Measurements from ENCODE around the gene SCN1A. TPM values are rescaled to one million over a fixed set of nuclear protein-coding genes. Genes with fewer than 3 reads are reported as not detected.

SCN1A gene
- total and polyA plus RNA-seq, 2 of the 13 experiments (the other 11 are each of a cell fraction or from before 2014, with no cell fraction given) = 19.9 to 39.4 TPM

DNA sequence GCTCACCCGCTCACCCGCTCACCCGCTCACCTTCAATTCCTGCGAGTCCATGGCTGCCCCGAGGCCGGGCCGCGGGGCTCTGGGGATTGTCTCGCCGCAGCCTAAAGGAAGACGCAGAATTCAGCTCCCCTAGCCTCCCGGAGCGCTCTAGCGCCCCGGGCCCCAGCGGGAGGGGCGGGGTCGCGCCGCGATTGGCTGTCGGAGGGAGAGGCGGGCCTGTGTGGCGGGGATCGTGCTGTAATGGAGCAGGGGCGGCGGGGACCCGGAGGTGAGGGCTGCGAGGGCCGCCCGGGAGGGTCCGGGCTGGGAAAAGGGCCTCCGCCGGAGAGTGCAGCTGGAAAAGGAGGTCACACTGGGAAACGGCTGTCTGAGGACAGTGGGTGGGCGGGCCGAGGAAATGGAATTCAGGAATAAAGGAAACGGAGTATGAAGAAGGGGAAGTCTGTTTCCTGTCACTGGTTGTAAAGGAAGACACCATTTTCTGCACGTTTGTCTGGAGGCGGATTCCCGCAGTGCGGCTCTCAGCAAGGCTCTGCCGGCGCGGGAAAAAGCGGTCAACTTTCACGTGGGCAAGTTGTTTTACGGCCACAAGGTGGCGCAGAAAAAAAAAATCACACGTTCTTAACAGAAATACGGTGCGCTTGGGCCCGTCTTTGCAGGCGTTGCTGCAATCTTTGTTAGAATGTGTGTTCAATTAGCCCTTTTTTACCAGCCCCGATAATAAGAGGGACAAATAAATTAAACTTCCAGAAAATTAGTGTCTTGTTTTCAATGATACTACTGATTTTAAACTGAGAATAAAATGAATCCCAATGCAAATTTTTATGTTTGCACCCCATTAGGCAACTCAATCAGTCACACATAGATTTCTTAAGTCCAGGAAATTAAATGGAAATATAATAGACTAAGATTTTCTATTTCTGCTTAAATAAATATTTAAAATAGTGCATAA is 173.9 kb downstream of the SCN1A start, which contains the start of gene TTC21B (continued):
- TF ChIP-seq ZNF644 (CRISPR knock-in tag; IDR thresholded peaks at IDR 0.05; ENCODE audit: low read depth) (no peak; the same call in 1 of the 2 replicates), SSRP1 (CRISPR knock-in tag; IDR thresholded peaks at IDR 0.05) (0 out of 2 replicates have a peak, but pooled peaks have one; percentile 59), MAZ (IDR thresholded peaks at IDR 0.05; ENCODE audit: borderline replicate concordance, low read depth, low read length) (peak; percentile 48; the same call in 1 of the 2 replicates), MAZ (CRISPR knock-in tag; IDR thresholded peaks at IDR 0.05; ENCODE audit: low read depth) (peak; percentile 73; the same call in 1 of the 2 replicates), MTA3 (CRISPR knock-in tag; IDR thresholded peaks at IDR 0.05) (no peak), AKAP8 (CRISPR knock-in tag; IDR thresholded peaks at IDR 0.05) (peak; percentile 81), SIN3B (IDR thresholded peaks at IDR 0.05; ENCODE audit: low read length) (no peak), ZNF770 (CRISPR knock-in tag; IDR thresholded peaks at IDR 0.05) (peak; percentile 96), RNF219 (CRISPR knock-in tag; IDR thresholded peaks at IDR 0.05) (peak; percentile 25; the same call in 1 of the 2 replicates), ZNF75D (CRISPR knock-in tag; IDR thresholded peaks at IDR 0.05; ENCODE audit: borderline replicate concordance) (no peak), ZNF124 (CRISPR knock-in tag; IDR thresholded peaks at IDR 0.05) (peak; percentile 74; the same call in 1 of the 2 replicates), PBX2 (CRISPR knock-in tag; IDR thresholded peaks at IDR 0.05) (no peak), ZBTB34 (CRISPR knock-in tag; IDR thresholded peaks at IDR 0.05) (0 out of 2 replicates have a peak, but pooled peaks have one; percentile 63), ZIK1 (CRISPR knock-in tag; IDR thresholded peaks at IDR 0.05; ENCODE audit: borderline replicate concordance, low read depth) (peak; percentile 77; the same call in 1 of the 2 replicates), SMC3 (IDR thresholded peaks at IDR 0.05; ENCODE audit: low read length) (peak; percentile 91), E2F2 (CRISPR knock-in tag; IDR thresholded peaks at IDR 0.05; ENCODE audit: borderline replicate concordance) (peak; percentile 95), KMT2A (CRISPR knock-in tag; IDR thresholded peaks at IDR 0.05) (peak; percentile 85), ZNF350 (CRISPR knock-in tag; IDR thresholded peaks at IDR 0.05; ENCODE audit: borderline replicate concordance, low read depth) (peak; percentile 95), ZNF704 (CRISPR knock-in tag; IDR thresholded peaks at IDR 0.05; ENCODE audit: borderline replicate concordance) (peak; percentile 55; the same call in 1 of the 2 replicates)
